Activated CD4-positive, alpha-beta T cell treated with anti-CD3 and anti-CD28 coated beads for 36 hours (primary cell): ENCODE results near the gene HEYL. TPM values are rescaled to one million over a fixed set of nuclear protein-coding genes. Genes with fewer than 3 reads are reported as not detected.
A peak's percentile ranks its signal among the peaks of the same experiment; 100 is the strongest.

ENCODE experiments used
- ATAC-seq: fragments of 200-7000 bp; cut with Tn5 transposase; one replicate; pipeline ENCODE4 v1.10.0; 2021; ENCODE audit warnings: mild to moderate bottlenecking, moderate library complexity
- CTCF ChIA-PET: fragments of 350-600 bp; sonication (Branson Sonifier 250); formaldehyde crosslinking; loops from one replicate; lab custom pipeline; 2021; ENCODE audit warnings: antibody characterized with exemption; lab: Charles Lee
- POLR2A ChIA-PET: fragments of 350-600 bp; sonication (Branson Sonifier 250); formaldehyde crosslinking; loops from one replicate; lab custom pipeline; 2021; ENCODE audit warnings: antibody characterized with exemption, inconsistent platforms; lab: Charles Lee
- DNase-seq: peaks from one replicate; pipeline ENCODE4 v3.0.0-alpha.2; 2020
- H3K27ac Mint-ChIP-seq: one replicate; pipeline ENCODE4 v1.8.0; 2021; ENCODE audit warnings: mixed read lengths
- H3K27me3 Mint-ChIP-seq: one replicate; pipeline ENCODE4 v1.8.0; 2021; ENCODE audit warnings: mixed read lengths
- H3K36me3 Mint-ChIP-seq: one replicate; pipeline ENCODE4 v1.8.0; 2021; ENCODE audit warnings: low read depth, mixed read lengths
- H3K4me1 Mint-ChIP-seq: one replicate; pipeline ENCODE4 v1.8.0; 2021; ENCODE audit warnings: mixed read lengths
- H3K4me3 Mint-ChIP-seq: one replicate; pipeline ENCODE4 v1.8.0; 2021; ENCODE audit warnings: mild to moderate bottlenecking, moderate library complexity, mixed read lengths
- H3K9me3 Mint-ChIP-seq: one replicate; pipeline ENCODE4 v1.8.0; 2021; ENCODE audit warnings: low read depth, mixed read lengths
- intact Hi-C, 2 experiments: fragments of 100-400 bp; cut with DNase I in 1 of 2; cut with micrococcal nuclease in 1 of 2; formaldehyde crosslinking; loops; one replicate each; pipeline versions ENCODE4 v1.14.2 to v1.15.1; 2022 to 2024; cut with DNase I, micrococcal nuclease
- total RNA-seq, 2 experiments: library from RNA; stranded (reverse); gene quantifications; one replicate each; pipeline ENCODE4 v1.2.3, GENCODE V29; 2021

HEYL gene
- total RNA-seq, 2 experiments from 2014 or later, result 0.19 to 0.23 TPM

DNA sequence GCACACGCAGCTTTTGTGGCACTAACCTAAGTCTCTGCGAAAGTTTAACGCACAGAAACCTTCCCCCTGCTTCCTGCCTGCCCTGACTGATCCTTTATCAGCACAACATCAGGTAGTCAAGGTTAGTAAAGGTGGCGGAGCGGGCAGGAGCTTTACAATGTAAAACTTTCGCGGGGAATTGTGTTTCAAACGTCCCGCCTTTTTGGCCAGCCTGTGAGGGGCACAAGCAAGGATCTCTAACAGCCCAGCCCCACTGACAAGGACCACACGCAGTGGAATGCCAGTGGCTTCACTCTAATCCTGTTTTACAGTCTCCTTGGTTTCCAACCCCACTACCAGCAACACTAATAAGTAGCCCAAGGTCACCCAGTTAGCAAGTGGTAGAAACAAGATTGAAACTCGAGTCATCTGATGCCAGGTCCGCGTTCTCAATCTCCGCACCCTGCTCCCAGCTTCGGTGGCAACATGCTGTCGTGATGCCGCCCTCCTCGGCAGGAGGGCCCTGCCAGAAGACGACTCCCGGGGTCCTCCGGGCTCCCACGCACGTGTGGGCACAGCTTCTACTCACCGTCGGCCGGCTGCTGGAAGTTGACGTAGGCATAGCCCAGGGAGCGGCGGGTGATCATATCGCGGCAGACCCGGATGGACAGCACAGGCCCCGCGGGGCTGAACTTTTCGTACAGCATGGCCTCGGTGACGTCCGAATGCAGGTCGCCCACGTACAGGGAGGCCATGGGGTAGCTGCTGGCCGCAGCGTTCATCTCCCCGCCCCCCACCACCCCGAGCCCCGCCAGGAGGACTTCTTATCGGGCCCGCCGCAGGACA is 64.0 kb downstream of the HEYL start:
- ChIA-PET CTCF (interaction anchor here (0.6 to 1.3 kb wide), 10 partner anchors 9 to 166 kb away, joined by 3 to 4 read pairs (median 3); no protein-coding TSS in a partner anchor), POLR2A (interaction anchor here (0.6 to 1.6 kb wide), 6 partner anchors 14 to 703 kb away, joined by 3 to 6 read pairs (median 4); no protein-coding TSS in a partner anchor)
- Mint-ChIP-seq H3K27ac (peak overlapping the region; percentile 90), H3K4me3 (peak overlapping the region; percentile 90), H3K36me3 (peaks cover 51% of the 10 kb centered on the region), H3K9me3 (no peaks in the 10 kb centered on the region), H3K27me3 (no peaks in the 10 kb centered on the region), H3K4me1 (peaks cover 42% of the 10 kb centered on the region)
- ATAC-seq, result peak; percentile 40
- intact Hi-C loops, result loop anchor here in 1 of 2 experiments (1.0 to 10.0 kb wide), 10 partner anchors 16 to 1881 kb away; partner anchors contain the start of genes AKIRIN1, CAP1, CDCA8 and MYCBP
- peak; percentile 69 for DNase-seq

DNA sequence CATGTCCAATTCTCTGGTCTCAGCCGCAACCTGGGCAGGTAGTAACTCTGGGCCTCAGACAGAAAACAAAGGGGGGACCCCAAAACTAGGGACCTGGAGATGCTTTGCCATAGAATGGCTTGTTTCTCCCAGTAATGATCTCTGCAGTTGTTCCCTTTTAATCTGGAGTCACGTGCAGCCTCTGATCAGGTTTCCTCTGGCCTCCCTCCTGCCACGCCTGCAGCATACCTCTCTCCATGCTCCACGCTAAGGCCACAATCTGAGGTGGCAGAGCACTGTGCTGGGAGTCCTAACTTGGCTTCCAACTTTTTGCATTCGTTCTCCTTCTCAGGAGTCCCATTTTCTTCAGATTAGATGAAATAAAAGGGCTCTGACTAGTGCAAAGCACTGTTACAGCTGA is 64.8 kb downstream of the HEYL start:
- ChIA-PET POLR2A (interaction anchor here (1.2 to 1.6 kb wide), 2 partner anchors 13 to 32 kb away, joined by 5 to 6 read pairs; no protein-coding TSS in a partner anchor), CTCF (interaction anchor here (0.7 to 2.1 kb wide), 6 partner anchors 15 to 163 kb away, joined by 3 to 5 read pairs (median 3); no protein-coding TSS in a partner anchor)
- peak overlapping the region; percentile 90 for H3K4me3 Mint-ChIP-seq
- no peak for ATAC-seq
- H3K9me3 Mint-ChIP-seq, result no peaks in the 10 kb centered on the region
- intact Hi-C loops, result loop anchor here in 1 of 2 experiments (5.0 to 10.0 kb wide), 6 partner anchors 382 to 1880 kb away; partner anchors contain the start of genes AKIRIN1, CAP1, CDCA8 and MYCBP
- H3K36me3 Mint-ChIP-seq, result peaks cover 57% of the 10 kb centered on the region
- no peaks in the 10 kb centered on the region for H3K27me3 Mint-ChIP-seq
- H3K4me1 Mint-ChIP-seq, result peaks cover 42% of the 10 kb centered on the region
- H3K27ac Mint-ChIP-seq, result peak overlapping the region; percentile 90
- peak; percentile 18 for DNase-seq

Other genes with a start within 250 kb of the HEYL start
- under 1 TPM in 1 of 2 experiments, not detected in 1; 0.16 TPM for gene BMP8A, start 148.0 kb downstream of the HEYL start, total RNA-seq
- gene PABPC4, start 62.9 kb downstream of the HEYL start, total RNA-seq, result 100 to 1,000 TPM; 322 to 330 TPM
- under 1 TPM in 1 of 2 experiments, not detected in 1; 0.21 TPM for gene NT5C1A, start 32.5 kb upstream of the HEYL start, total RNA-seq
- gene HPCAL4, start 51.8 kb upstream of the HEYL start, total RNA-seq, result 1 to 10 TPM in 1 of 2 experiments, under 1 TPM in 1; 0.94 to 1.1 TPM
- gene PPIE, start 99.2 kb upstream of the HEYL start, total RNA-seq, result 10 to 100 TPM; 55.3 to 70.4 TPM
- gene OXCT2, start 131.7 kb upstream of the HEYL start, total RNA-seq, result 1 to 10 TPM in 1 of 2 experiments, under 1 TPM in 1; 0.49 to 1.5 TPM
- gene BMP8B, start 149.2 kb upstream of the HEYL start, total RNA-seq, result under 1 TPM; 0.21 to 0.28 TPM
- 10 to 100 TPM; 31.4 to 51.7 TPM for gene TRIT1, start 243.9 kb upstream of the HEYL start, total RNA-seq